NCI-H460 (cell line): Measurements from ENCODE around the gene KCNJ12. TPM values are rescaled to one million over a fixed set of nuclear protein-coding genes. Genes with fewer than 3 reads are reported as not detected.

Experiments
- DNase-seq: peaks from one replicate; pipeline ENCODE4 v3.0.0-alpha.2; 2016; ENCODE audit warnings: low read depth; ENCODE audit errors: extremely low read depth
- total RNA-seq: library from RNA; depleted of rRNA; stranded (reverse); fragments of >200 nt; shearing (Covaris generic); gene quantifications from 2 replicates; pipeline ENCODE4 v1.2.3, GENCODE V29; 2014; rRNA removed

KCNJ12 gene
- total RNA-seq, 1 experiment from 2014 or later, result 4.3 TPM

DNA sequence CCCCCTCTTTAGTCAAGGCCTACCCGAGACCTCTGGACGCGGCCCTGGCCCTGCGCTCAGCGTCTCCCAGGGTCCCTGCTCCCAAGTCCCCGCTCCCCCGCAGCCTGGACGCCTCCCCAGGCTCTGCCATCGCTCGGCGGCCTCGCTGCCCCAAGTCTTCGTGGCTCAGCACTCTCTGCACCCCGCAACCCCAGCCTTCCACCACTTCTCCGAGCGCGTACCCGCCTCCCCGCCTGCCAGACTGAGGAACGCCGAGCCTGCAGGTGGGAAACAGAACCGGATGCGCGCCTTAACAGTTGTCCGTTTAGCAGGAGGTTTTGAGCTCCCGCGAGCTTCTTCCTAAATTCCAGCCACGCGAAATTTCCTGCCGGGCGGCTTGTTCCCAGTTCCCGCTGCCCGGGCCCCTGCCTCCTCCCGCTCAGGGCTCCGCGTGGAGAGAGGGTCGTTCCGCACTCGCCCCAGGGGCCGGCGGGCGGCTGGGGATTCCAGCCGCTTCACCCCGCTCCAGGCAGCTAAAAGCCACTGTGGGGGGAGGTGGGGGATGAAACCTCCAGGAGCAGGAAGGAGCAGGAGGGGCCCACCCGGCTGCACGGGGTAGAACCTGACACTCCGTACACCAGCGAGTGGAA lies 87.7 kb downstream of the KCNJ12 start:
- no peak for DNase-seq

DNA sequence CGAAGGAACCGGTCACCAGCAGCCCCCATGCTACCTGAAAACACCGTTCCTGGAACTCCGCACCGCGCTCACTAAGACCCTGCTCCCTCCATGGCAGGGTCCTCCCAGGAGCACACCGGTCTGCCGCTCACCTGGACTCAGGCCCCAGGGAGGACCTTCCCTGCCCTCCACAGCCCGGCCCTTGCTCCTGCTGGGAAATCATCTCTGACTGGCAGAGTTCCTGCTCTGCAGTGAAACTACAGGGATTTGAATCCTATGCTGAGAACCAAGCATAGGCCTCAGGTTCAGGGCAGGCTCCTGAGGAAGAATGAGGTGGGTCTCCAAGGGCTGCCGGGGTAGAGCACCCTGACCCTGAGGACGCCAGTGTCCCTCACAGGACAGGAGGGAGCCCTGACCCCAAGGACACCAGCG lies 88.5 kb downstream of the KCNJ12 start:
- DNase-seq, result no peak

DNA sequence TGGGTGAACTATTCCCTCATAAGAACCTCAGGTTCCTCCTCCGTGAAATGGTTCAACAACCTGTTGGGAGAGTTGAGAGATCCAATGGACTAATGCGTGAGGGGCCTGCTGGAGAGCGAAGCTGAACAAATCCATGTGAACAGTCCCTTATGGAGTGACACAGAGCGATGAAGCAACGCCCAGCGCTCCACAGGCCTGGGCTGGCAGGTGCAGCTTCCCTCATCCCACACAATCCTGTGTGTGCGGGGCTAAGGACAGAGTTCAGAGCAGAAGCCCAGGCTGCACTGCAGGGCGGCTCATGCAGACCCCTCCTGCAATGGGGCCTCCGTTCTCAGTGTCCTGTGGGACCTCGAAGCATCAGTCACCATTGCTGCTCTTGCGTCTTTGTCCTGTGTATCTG lies 90.4 kb downstream of the KCNJ12 start:
- DNase-seq, result no peak

DNA sequence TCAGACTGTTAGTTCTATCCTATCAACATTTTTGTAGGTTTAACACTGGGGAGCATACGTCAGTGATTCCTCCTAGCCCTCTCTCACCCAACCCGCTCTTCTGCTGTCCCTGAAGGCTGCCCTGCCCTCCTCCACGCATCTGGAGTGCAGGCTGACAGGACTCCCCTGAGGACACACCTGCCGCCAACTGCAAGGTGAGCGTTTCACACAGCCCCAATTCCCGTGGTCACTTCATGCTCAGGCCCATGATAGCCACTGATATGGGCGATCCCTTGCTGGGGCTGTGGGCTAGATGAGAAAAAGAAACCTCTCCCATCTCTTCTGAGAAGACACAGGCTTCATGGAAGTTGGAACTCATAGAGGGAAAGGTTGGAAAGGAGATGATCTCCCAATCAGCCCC lies 91.0 kb downstream of the KCNJ12 start:
- no peak for DNase-seq

DNA sequence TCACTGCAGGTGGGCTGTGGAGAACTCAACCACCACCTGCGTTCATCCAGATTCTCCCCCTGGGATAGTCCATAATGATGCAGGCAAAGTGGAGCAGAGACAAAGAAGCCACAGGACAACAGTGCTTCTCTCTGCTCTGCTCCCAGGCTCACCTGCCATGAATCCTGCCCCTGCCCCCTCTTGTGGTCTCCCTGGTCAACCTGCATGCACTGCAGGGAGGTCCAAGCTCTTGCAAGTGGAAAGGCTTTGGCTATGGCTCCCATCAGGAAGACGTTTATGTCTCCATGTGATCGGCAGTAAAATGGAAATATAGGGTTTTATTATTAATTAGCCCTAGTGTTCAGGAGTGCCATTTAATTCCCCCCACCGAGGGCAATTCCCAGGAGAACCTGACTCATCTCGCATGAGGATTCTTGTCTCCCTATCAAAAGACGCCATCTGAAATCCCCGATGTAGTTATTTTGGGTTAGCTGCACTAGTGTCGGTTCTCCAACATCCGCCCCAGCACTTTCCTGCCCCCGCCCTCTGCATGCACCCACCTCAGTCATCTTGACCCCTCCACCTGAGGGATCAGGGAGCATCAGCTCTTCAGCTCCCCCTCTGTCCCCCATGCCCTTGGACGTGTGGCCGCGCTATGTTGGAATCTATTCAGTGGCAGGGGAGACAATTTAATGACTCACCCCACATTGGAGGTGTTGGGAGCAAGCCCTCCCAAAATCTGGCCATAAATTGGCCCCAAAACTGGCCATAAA lies 91.8 kb downstream of the KCNJ12 start:
- no peak for DNase-seq

Other genes starting within 250 kb of the KCNJ12 start
- gene DHRS7B, start 249.4 kb upstream of the KCNJ12 start, total RNA-seq, result 11.9 and 14.6 TPM in 2 replicates
- gene TMEM11, start 162.2 kb upstream of the KCNJ12 start, total RNA-seq, result 26.1 and 27.0 TPM in 2 replicates
- 2.2 TPM in 2 replicates for gene NATD1, start 122.9 kb upstream of the KCNJ12 start, total RNA-seq
- 18.6 and 23.9 TPM in 2 replicates for gene MAP2K3, start 91.6 kb upstream of the KCNJ12 start, total RNA-seq